ENCODE data around the gene ENC1.

ENC1 gene

GRCh38 chr5:74622122-74622521, 18.4 kb downstream of the ENC1 start:
- H3K4me2 ChIP-seq (ENCODE audit: insufficient read depth, low read length) = no peak overlapping the region
- TF ChIP-seq EZH2 (IDR thresholded peaks at IDR 0.05; ENCODE audit: borderline replicate concordance, low read depth, low read length, severe bottlenecking) (no peak), CTCF (IDR thresholded peaks at IDR 0.05; ENCODE audit: borderline replicate concordance, extremely low read depth, low read length, poor library complexity, severe bottlenecking) (no peak)
- no peak for ATAC-seq (ENCODE audit: insufficient read depth, low read depth)
- no peak for DNase-seq
- H3K4me1 ChIP-seq (ENCODE audit: insufficient read depth, low read length) = no peaks in the 10 kb centered on the region
- no peaks in the 10 kb centered on the region for H3K36me3 ChIP-seq (ENCODE audit: insufficient read depth, low read length)
- H4K20me1 ChIP-seq (ENCODE audit: insufficient read depth, low read length) = no peaks in the 10 kb centered on the region
- no peak overlapping the region for H3K27ac ChIP-seq (ENCODE audit: low read length)
- H3K9ac ChIP-seq (ENCODE audit: low read depth, low read length) = no peak overlapping the region
- no peaks in the 10 kb centered on the region for H3K79me2 ChIP-seq (ENCODE audit: insufficient read depth, low read length)
- no peak overlapping the region for H3K4me3 ChIP-seq (ENCODE audit: low read depth in 1 of 2, low read length in 2 of 2)
- H2AFZ ChIP-seq (ENCODE audit: low read depth, low read length) = no peak overlapping the region
- no peaks in the 10 kb centered on the region for H3K9me3 ChIP-seq (ENCODE audit: insufficient read depth, low read length, severe bottlenecking)
- H3K27me3 ChIP-seq (ENCODE audit: insufficient read depth, low read length, poor library complexity) = peaks cover 3% of the 10 kb centered on the region

- no peak for ATAC-seq (ENCODE audit: insufficient read depth, low read depth)
- Histone ChIP-seq H3K27ac (ENCODE audit: low read length) (no peak overlapping the region), H3K79me2 (ENCODE audit: insufficient read depth, low read length) (no peaks in the 10 kb centered on the region), H4K20me1 (ENCODE audit: insufficient read depth, low read length) (no peaks in the 10 kb centered on the region), H3K27me3 (ENCODE audit: insufficient read depth, low read length, poor library complexity) (peaks cover 3% of the 10 kb centered on the region), H3K9me3 (ENCODE audit: insufficient read depth, low read length, severe bottlenecking) (no peaks in the 10 kb centered on the region), H3K4me2 (ENCODE audit: insufficient read depth, low read length) (no peak overlapping the region), H3K9ac (ENCODE audit: low read depth, low read length) (no peak overlapping the region), H3K36me3 (ENCODE audit: insufficient read depth, low read length) (no peaks in the 10 kb centered on the region), H3K4me1 (ENCODE audit: insufficient read depth, low read length) (no peaks in the 10 kb centered on the region), H3K4me3 (ENCODE audit: low read depth in 1 of 2, low read length in 2 of 2) (no peak overlapping the region), H2AFZ (ENCODE audit: low read depth, low read length) (no peak overlapping the region)
- TF ChIP-seq CTCF (IDR thresholded peaks at IDR 0.05; ENCODE audit: borderline replicate concordance, extremely low read depth, low read length, poor library complexity, severe bottlenecking) (no peak), EZH2 (IDR thresholded peaks at IDR 0.05; ENCODE audit: borderline replicate concordance, low read depth, low read length, severe bottlenecking) (no peak)
- DNase-seq = no peak
Observed at GRCh38 chr5:74621492-74621891, 19.0 kb downstream of the ENC1 start.

GRCh38 chr5:74619308-74619707, 21.2 kb downstream of the ENC1 start:
- H3K4me2 ChIP-seq (ENCODE audit: insufficient read depth, low read length) = no peak overlapping the region
- no peaks in the 10 kb centered on the region for H3K36me3 ChIP-seq (ENCODE audit: insufficient read depth, low read length)
- H2AFZ ChIP-seq (ENCODE audit: low read depth, low read length) = no peak overlapping the region
- no peaks in the 10 kb centered on the region for H3K9me3 ChIP-seq (ENCODE audit: insufficient read depth, low read length, severe bottlenecking)
- DNase-seq (no peak), ATAC-seq (ENCODE audit: insufficient read depth, low read depth) (no peak)
- no peak overlapping the region for H3K9ac ChIP-seq (ENCODE audit: low read depth, low read length)
- H4K20me1 ChIP-seq (ENCODE audit: insufficient read depth, low read length) = no peaks in the 10 kb centered on the region
- H3K4me1 ChIP-seq (ENCODE audit: insufficient read depth, low read length) = no peaks in the 10 kb centered on the region
- no peaks in the 10 kb centered on the region for H3K79me2 ChIP-seq (ENCODE audit: insufficient read depth, low read length)
- H3K27me3 ChIP-seq (ENCODE audit: insufficient read depth, low read length, poor library complexity) = peaks cover 7% of the 10 kb centered on the region
- no peak overlapping the region for H3K27ac ChIP-seq (ENCODE audit: low read length)
- no peak overlapping the region for H3K4me3 ChIP-seq (ENCODE audit: low read depth in 1 of 2, low read length in 2 of 2)
- TF ChIP-seq EZH2 (IDR thresholded peaks at IDR 0.05; ENCODE audit: borderline replicate concordance, low read depth, low read length, severe bottlenecking) = no peak
- no peak for TF ChIP-seq CTCF (IDR thresholded peaks at IDR 0.05; ENCODE audit: borderline replicate concordance, extremely low read depth, low read length, poor library complexity, severe bottlenecking)

- ATAC-seq (ENCODE audit: insufficient read depth, low read depth) (no peak), DNase-seq (no peak)
- no peaks in the 10 kb centered on the region for H3K9me3 ChIP-seq (ENCODE audit: insufficient read depth, low read length, severe bottlenecking)
- no peak overlapping the region for H3K27ac ChIP-seq (ENCODE audit: low read length)
- H3K27me3 ChIP-seq (ENCODE audit: insufficient read depth, low read length, poor library complexity) = peaks cover 4% of the 10 kb centered on the region
- H3K79me2 ChIP-seq (ENCODE audit: insufficient read depth, low read length) = no peaks in the 10 kb centered on the region
- H2AFZ ChIP-seq (ENCODE audit: low read depth, low read length) = no peak overlapping the region
- H4K20me1 ChIP-seq (ENCODE audit: insufficient read depth, low read length) = no peaks in the 10 kb centered on the region
- H3K36me3 ChIP-seq (ENCODE audit: insufficient read depth, low read length) = no peaks in the 10 kb centered on the region
- no peaks in the 10 kb centered on the region for H3K4me1 ChIP-seq (ENCODE audit: insufficient read depth, low read length)
- no peak for TF ChIP-seq CTCF (IDR thresholded peaks at IDR 0.05; ENCODE audit: borderline replicate concordance, extremely low read depth, low read length, poor library complexity, severe bottlenecking)
- TF ChIP-seq EZH2 (IDR thresholded peaks at IDR 0.05; ENCODE audit: borderline replicate concordance, low read depth, low read length, severe bottlenecking) = no peak
- H3K4me3 ChIP-seq (ENCODE audit: low read depth in 1 of 2, low read length in 2 of 2) = no peak overlapping the region
- H3K4me2 ChIP-seq (ENCODE audit: insufficient read depth, low read length) = no peak overlapping the region
- no peak overlapping the region for H3K9ac ChIP-seq (ENCODE audit: low read depth, low read length)
Observed at GRCh38 chr5:74618106-74618505, 22.4 kb downstream of the ENC1 start.

Data from DND-41 (cell line).